HepG2 (cell line): ENCODE results near the gene COA5. TPM values are rescaled to one million over a fixed set of nuclear protein-coding genes. Genes with fewer than 3 reads are reported as not detected.

ENCODE experiments used
- DBP ChIP-seq: sonication (generic); formaldehyde crosslinking; IDR thresholded peaks from 2 replicates; pipeline ENCODE4 v1.4.0; 2020; ENCODE audit warnings: missing genetic modification reagents; ENCODE audit errors: not compliant biosample characterization
- RXRB ChIP-seq: IDR thresholded peaks from 2 replicates; pipeline ENCODE4 v1.6.1; 2016; ENCODE audit warnings: borderline replicate concordance, missing genetic modification reagents, missing compliant biosample characterization
- SIN3A ChIP-seq: IDR thresholded peaks from 2 replicates; pipeline ENCODE4 v1.6.1; 2011; ENCODE audit warnings: low read depth, mild to moderate bottlenecking, control low read depth, low read length, borderline replicate concordance
- SOX13 ChIP-seq, 3 experiments: fragments of 450-650 bp in 1 of 3; sonication (generic) in 1 of 3; formaldehyde crosslinking in 1 of 3; IDR thresholded peaks in 2 of 3; conservative IDR thresholded peaks in 1 of 3; 2 replicates each; pipeline versions ENCODE4 v1.5.0 to v1.6.1; 2016 to 2020; ENCODE audit warnings: antibody characterized with exemption in 1 of 3, mild to moderate bottlenecking in 1 of 3, missing compliant biosample characterization in 1 of 3, missing genetic modification reagents in 1 of 3, moderate library complexity in 1 of 3
- TP53 ChIP-seq: sonication (generic); formaldehyde crosslinking; conservative IDR thresholded peaks from 2 replicates; pipeline ENCODE4 v1.4.0; 2020; ENCODE audit warnings: missing genetic modification reagents
- ZBTB38 ChIP-seq: sonication (generic); formaldehyde crosslinking; IDR thresholded peaks from 2 replicates; pipeline ENCODE4 v1.5.1; 2020; ENCODE audit warnings: mild to moderate bottlenecking, missing genetic modification reagents
- ZBTB7A ChIP-seq: sonication (generic); formaldehyde crosslinking; IDR thresholded peaks from 2 replicates; pipeline ENCODE4 v1.8.0; 2022; ENCODE audit warnings: mild to moderate bottlenecking, missing genetic modification reagents
- ZFP90 ChIP-seq: sonication (generic); formaldehyde crosslinking; IDR thresholded peaks from 2 replicates; pipeline ENCODE4 v1.8.0; 2022; ENCODE audit warnings: missing genetic modification reagents, mild to moderate bottlenecking, inconsistent platforms, borderline replicate concordance
- ZNF816 ChIP-seq: sonication (generic); formaldehyde crosslinking; IDR thresholded peaks from 2 replicates; pipeline ENCODE4 v1.8.0; 2022; ENCODE audit warnings: missing genetic modification reagents, mild to moderate bottlenecking, borderline replicate concordance
- polyA plus RNA-seq, 8 experiments: library from polyadenylated mRNA; depleted of rRNA in 3 of 8; stranded (reverse) in 7 of 8; unstranded in 1 of 8; fragments of >200 nt; fragmentation: Illumina TruSeq in 4 of 8; extraction: Trizol in 4 of 8; gene quantifications; 2 replicates each; pipeline versions ENCODE4 v1.2.1 to v1.2.3, GENCODE V29; 2011 to 2016; ENCODE audit warnings: low read depth in 4 of 8, missing spikeins in 1 of 8, mixed read lengths in 1 of 8; ENCODE audit not compliant: insufficient read depth in 1 of 8
- total RNA-seq, 5 experiments: library from RNA; depleted of rRNA; stranded (reverse); fragments of >200 nt; fragmentation: Illumina TruSeq; extraction: Trizol; gene quantifications; 2 replicates each; pipeline ENCODE4 v1.2.3, GENCODE V29; 2016; ENCODE audit warnings: low read depth in 1 of 5
- TF ChIP-seq, protein P1 (sequence below), 2 experiments: fragments of 450-650 bp in 1 of 2; sonication (generic) in 1 of 2; formaldehyde crosslinking in 1 of 2; IDR thresholded peaks; 2 replicates each; pipeline versions ENCODE4 v1.6.1 to v1.8.0; 2016 to 2022; ENCODE audit warnings: antibody characterized with exemption in 1 of 2, mild to moderate bottlenecking in 1 of 2, missing genetic modification reagents in 1 of 2
- TF ChIP-seq, protein P2 (sequence below): sonication (generic); formaldehyde crosslinking; IDR thresholded peaks from 2 replicates; pipeline ENCODE4 v1.8.1; 2023; ENCODE audit warnings: missing genetic modification reagents, mild to moderate bottlenecking, borderline replicate concordance

The COA5 gene
- total and polyA plus RNA-seq, 2 of the 13 experiments (the other 11 are each of a cell fraction or from before 2014, with no cell fraction given): 43.6 to 64.5 TPM

DNA sequence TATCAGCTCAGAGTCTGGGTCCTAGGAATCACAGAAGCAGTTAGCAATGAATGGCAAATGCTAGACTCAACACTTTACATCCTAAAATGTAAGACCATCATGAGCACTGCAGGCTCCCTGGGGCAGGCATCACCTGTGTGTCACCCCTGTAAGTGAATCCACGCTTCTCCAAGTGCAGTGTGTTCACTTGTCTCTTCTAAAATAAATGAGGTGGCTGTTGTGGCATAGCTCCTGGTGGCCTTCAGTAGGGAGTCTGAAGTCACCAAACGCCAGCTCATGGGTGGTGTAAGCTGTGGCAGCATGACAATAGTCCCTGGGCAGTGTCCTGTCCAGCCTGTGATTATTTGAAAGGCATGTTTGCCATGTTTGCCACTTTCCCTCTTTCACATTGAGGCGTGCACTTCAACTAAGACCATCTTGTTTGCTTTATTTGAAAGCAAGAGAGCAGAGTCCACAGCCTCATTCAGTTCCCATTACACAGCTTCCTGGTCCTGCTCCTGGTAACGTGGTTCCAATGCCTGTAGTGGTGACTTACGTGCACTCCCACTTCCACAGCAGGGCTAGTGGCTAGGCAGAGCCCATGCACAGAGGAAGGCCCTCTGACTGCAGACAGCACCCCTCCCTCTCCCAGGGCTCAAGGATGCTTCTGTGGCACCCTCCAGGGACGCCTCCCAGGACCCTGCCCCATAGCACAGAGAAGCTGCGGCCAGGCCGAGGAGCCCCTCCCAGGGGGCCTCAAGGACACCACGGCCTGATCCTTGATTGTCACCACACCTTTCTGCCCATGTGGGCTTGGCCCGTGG lies 24.3 kb downstream of the COA5 start (continued):
- TF ChIP-seq ZFP90 (CRISPR knock-in tag) (0 out of 2 replicates have a peak, but pooled peaks have one; percentile 79), TP53 (CRISPR knock-in tag) (no peak), DBP (CRISPR knock-in tag) (no peak), ZNF816 (CRISPR knock-in tag) (no peak; the same call in 1 of the 2 replicates), SIN3A (no peak), SOX13 (IDR thresholded peaks at IDR 0.05) (no peak), SOX13 (CRISPR knock-in tag; conservative IDR thresholded peaks at IDR 0.05 in 1 of 2, IDR thresholded peaks at IDR 0.05 in 1 of 2) (peak in 1 of 2 experiments; percentile 84; a peak in 2 of 4 replicates), RXRB (peak; percentile 55; the same call in 1 of the 2 replicates), ZBTB7A (CRISPR knock-in tag) (no peak), ZBTB38 (CRISPR knock-in tag) (peak; percentile 86)
- TF ChIP-seq, protein P1, sequence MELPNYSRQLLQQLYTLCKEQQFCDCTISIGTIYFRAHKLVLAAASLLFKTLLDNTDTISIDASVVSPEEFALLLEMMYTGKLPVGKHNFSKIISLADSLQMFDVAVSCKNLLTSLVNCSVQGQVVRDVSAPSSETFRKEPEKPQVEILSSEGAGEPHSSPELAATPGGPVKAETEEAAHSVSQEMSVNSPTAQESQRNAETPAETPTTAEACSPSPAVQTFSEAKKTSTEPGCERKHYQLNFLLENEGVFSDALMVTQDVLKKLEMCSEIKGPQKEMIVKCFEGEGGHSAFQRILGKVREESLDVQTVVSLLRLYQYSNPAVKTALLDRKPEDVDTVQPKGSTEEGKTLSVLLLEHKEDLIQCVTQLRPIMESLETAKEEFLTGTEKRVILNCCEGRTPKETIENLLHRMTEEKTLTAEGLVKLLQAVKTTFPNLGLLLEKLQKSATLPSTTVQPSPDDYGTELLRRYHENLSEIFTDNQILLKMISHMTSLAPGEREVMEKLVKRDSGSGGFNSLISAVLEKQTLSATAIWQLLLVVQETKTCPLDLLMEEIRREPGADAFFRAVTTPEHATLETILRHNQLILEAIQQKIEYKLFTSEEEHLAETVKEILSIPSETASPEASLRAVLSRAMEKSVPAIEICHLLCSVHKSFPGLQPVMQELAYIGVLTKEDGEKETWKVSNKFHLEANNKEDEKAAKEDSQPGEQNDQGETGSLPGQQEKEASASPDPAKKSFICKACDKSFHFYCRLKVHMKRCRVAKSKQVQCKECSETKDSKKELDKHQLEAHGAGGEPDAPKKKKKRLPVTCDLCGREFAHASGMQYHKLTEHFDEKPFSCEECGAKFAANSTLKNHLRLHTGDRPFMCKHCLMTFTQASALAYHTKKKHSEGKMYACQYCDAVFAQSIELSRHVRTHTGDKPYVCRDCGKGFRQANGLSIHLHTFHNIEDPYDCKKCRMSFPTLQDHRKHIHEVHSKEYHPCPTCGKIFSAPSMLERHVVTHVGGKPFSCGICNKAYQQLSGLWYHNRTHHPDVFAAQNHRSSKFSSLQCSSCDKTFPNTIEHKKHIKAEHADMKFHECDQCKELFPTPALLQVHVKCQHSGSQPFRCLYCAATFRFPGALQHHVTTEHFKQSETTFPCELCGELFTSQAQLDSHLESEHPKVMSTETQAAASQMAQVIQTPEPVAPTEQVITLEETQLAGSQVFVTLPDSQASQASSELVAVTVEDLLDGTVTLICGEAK (IDR thresholded peaks at IDR 0.05): no peak
- TF ChIP-seq, protein P1 (CRISPR knock-in tag; IDR thresholded peaks at IDR 0.05): peak; percentile 69
- TF ChIP-seq, protein P2, sequence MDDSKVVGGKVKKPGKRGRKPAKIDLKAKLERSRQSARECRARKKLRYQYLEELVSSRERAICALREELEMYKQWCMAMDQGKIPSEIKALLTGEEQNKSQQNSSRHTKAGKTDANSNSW (CRISPR knock-in tag): 0 out of 2 replicates have a peak, but pooled peaks have one; percentile 50
